Esophagus muscularis mucosa (tissue), 4 donors: ENCODE results near the gene RBPJL. TPM values are rescaled to one million over a fixed set of nuclear protein-coding genes. Genes with fewer than 3 reads are reported as not detected.

Source experiments
- DNase-seq: peaks from one replicate; pipeline ENCODE4 v3.0.0-alpha.2; 2017; ENCODE audit errors: extremely low spot score
- H3K27ac ChIP-seq, 4 donors: fragments of 200-600 bp; sonication (generic); replicated peaks in 1 of 4; 1 replicate in 3 of 4; 2 replicates in 1 of 4; pipeline ENCODE4 v1.5.1; 2016 to 2019; ENCODE audit warnings: mild to moderate bottlenecking in 1 of 4
- H3K27me3 ChIP-seq, 4 donors: fragments of 200-600 bp; sonication (generic); one replicate each; pipeline versions ENCODE4 v1.5.1 to v1.6.0; 2016 to 2019
- H3K36me3 ChIP-seq, 4 donors: fragments of 200-600 bp; sonication (generic); one replicate each; pipeline ENCODE4 v1.5.1; 2016 to 2019
- H3K4me1 ChIP-seq, 4 donors: fragments of 200-600 bp; sonication (generic); one replicate each; pipeline ENCODE4 v1.5.1; 2016 to 2019
- H3K4me3 ChIP-seq, 4 donors: fragments of 200-600 bp; sonication (generic); 1 replicate in 2 of 4; 2 replicates in 2 of 4; pipeline ENCODE4 v1.5.1; 2016 to 2019; ENCODE audit warnings: mild to moderate bottlenecking in 4 of 4, moderate library complexity in 1 of 4
- H3K9me3 ChIP-seq, 4 donors: fragments of 200-600 bp; sonication (generic); 1 replicate in 3 of 4; 2 replicates in 1 of 4; pipeline ENCODE4 v1.5.1; 2016 to 2019
- CTCF ChIP-seq, 3 experiments: fragments of 200-600 bp in 2 of 3; fragments of 450-650 bp in 1 of 3; sonication (generic) in 2 of 3; IDR thresholded peaks; one replicate each; pipeline ENCODE4 v1.5.1; 2017 to 2019; ENCODE audit warnings: antibody characterized with exemption in 3 of 3, mild to moderate bottlenecking in 2 of 3, moderate library complexity in 1 of 3
- EP300 ChIP-seq: sonication (generic); formaldehyde crosslinking; IDR thresholded peaks from one replicate; pipeline ENCODE4 v1.6.1; 2017; ENCODE audit warnings: antibody characterized with exemption
- POLR2A ChIP-seq: fragments of 450-650 bp; IDR thresholded peaks from one replicate; pipeline ENCODE4 v1.6.1; 2017; ENCODE audit warnings: antibody characterized with exemption, moderate library complexity, mild to moderate bottlenecking, low read depth
- POLR2AphosphoS5 ChIP-seq, 2 donors: sonication (generic); formaldehyde crosslinking; IDR thresholded peaks; one replicate each; pipeline ENCODE4 v1.6.1; 2017; ENCODE audit warnings: antibody characterized with exemption in 2 of 2
- WGBS: methylation state at CpG from one replicate; pipeline ENCODE4 v1.1.5; 2018; 5-methylcytosine and 5-hydroxymethylcytosine counted together
- intact Hi-C: fragments of 100-400 bp; cut with DNase I; formaldehyde crosslinking; loops from one replicate; pipeline ENCODE4 v1.15.1; 2023
- total RNA-seq, 4 donors: library from RNA; depleted of rRNA; stranded (reverse); fragments of >200 nt; gene quantifications; one replicate each; pipeline versions ENCODE4 v1.1.0 to v1.2.1, GENCODE V29; 2016

The RBPJL gene
- total RNA-seq, 4 donors from 2014 or later, result not detected

- Histone ChIP-seq H3K4me3 (peak overlapping the region; percentile 78 to 80 (median 80)), H3K27me3 (no peaks in the 10 kb centered on the region), H3K27ac (peak overlapping the region; percentile 93 to 97 (median 96)), H3K9me3 (no peaks in the 10 kb centered on the region), H3K4me1 (peaks cover 77 to 97% (median 96%) of the 10 kb centered on the region in 4 donors), H3K36me3 (peaks cover 0 to 7% (median 2%) of the 10 kb centered on the region in 4 donors)
- 24% methylated on average over 5 of the region's 6 CpGs for WGBS
- no peak for TF ChIP-seq POLR2A
- TF ChIP-seq POLR2AphosphoS5 (IDR thresholded peaks at IDR 0.05), result no peak
- no peak for TF ChIP-seq CTCF (IDR thresholded peaks at IDR 0.05)
- no peak for TF ChIP-seq EP300
- intact Hi-C loops, result no loop called here
- no peak for DNase-seq
These were observed 36.4 kb downstream of the RBPJL start for GRCh38 chr20:45342855-45343531.

- Histone ChIP-seq H3K27ac (peak overlapping the region; percentile 93 to 97 (median 96)), H3K27me3 (no peaks in the 10 kb centered on the region), H3K36me3 (peaks cover 0 to 7% (median 2%) of the 10 kb centered on the region in 4 donors), H3K4me1 (peaks cover 71 to 95% (median 93%) of the 10 kb centered on the region in 4 donors), H3K4me3 (peak overlapping the region; percentile 78 to 80 (median 80)), H3K9me3 (no peaks in the 10 kb centered on the region)
- WGBS, result 31% methylated on average over 6 of the region's 6 CpGs
- intact Hi-C loops, result no loop called here
- no peak for DNase-seq
- no peak for TF ChIP-seq POLR2AphosphoS5 (IDR thresholded peaks at IDR 0.05)
- TF ChIP-seq POLR2A, result no peak
- no peak for TF ChIP-seq CTCF (IDR thresholded peaks at IDR 0.05)
- no peak for TF ChIP-seq EP300
These were observed 37.0 kb downstream of the RBPJL start for GRCh38 chr20:45343532-45344167.

GRCh38 chr20:45344168-45344860 lies 37.7 kb downstream of the RBPJL start:
- Histone ChIP-seq H3K27ac (peak overlapping the region; percentile 93 to 97 (median 96)), H3K27me3 (no peaks in the 10 kb centered on the region), H3K9me3 (no peaks in the 10 kb centered on the region), H3K4me3 (peak overlapping the region; percentile 78 to 80 (median 80)), H3K4me1 (peaks cover 64 to 95% (median 91%) of the 10 kb centered on the region in 4 donors), H3K36me3 (peaks cover 0 to 7% (median 2%) of the 10 kb centered on the region in 4 donors)
- 16% methylated on average over 7 of the region's 9 CpGs for WGBS
- intact Hi-C loops, result no loop called here
- TF ChIP-seq EP300 (no peak), POLR2AphosphoS5 (IDR thresholded peaks at IDR 0.05) (peak; percentile 69 to 85), POLR2A (peak; percentile 51), CTCF (IDR thresholded peaks at IDR 0.05) (no peak)
- no peak for DNase-seq

- peaks cover 57 to 85% (median 81%) of the 10 kb centered on the region in 4 donors for H3K4me1 ChIP-seq
- DNase-seq, result no peak
- peaks cover 0 to 7% (median 2%) of the 10 kb centered on the region in 4 donors for H3K36me3 ChIP-seq
- H3K9me3 ChIP-seq, result no peaks in the 10 kb centered on the region
- H3K27me3 ChIP-seq, result no peaks in the 10 kb centered on the region
- H3K27ac ChIP-seq, result peak overlapping the region; percentile 93 to 97 (median 96)
- TF ChIP-seq CTCF (IDR thresholded peaks at IDR 0.05), result no peak
- TF ChIP-seq EP300, result no peak
- TF ChIP-seq POLR2AphosphoS5 (IDR thresholded peaks at IDR 0.05), result peak; percentile 32 to 34
- TF ChIP-seq POLR2A, result no peak
- intact Hi-C loops, result no loop called here
- 48% methylated on average over 7 of the region's 9 CpGs for WGBS
- peak overlapping the region; percentile 78 to 80 (median 80) for H3K4me3 ChIP-seq
These were observed 38.7 kb downstream of the RBPJL start for GRCh38 chr20:45345104-45345936.
